ENCODE data around the gene TNFRSF11A.

TNFRSF11A gene

DNA sequence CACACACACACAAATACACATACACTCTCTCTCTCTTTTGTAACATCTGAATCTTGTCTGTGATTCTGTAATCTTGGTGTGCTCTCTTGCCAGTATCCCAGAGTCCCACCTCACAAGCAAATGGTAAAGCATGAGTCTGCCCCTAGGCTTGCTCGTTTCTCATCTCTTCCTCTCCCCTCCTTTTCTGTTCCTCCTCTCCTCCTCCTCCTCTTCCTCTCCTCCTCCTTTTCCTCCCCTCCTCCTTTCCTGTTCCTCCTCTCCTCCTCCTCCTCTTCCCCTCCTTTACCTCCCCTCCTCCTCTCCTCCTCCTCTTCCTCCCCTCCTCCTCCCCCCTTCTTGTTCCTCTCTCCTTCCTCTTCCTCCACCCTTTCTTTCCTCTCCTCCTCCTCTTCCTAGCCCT, 59.0 kb downstream of the TNFRSF11A start:
- no peak for TF ChIP-seq TCF12 (IDR thresholded peaks at IDR 0.05; ENCODE audit: low read depth)
- no peak for TF ChIP-seq CREB1 (IDR thresholded peaks at IDR 0.05; ENCODE audit: low read depth)
- TF ChIP-seq RAD21 (IDR thresholded peaks at IDR 0.05; ENCODE audit: low read depth), result no peak
- no peak for TF ChIP-seq EGR1 (IDR thresholded peaks at IDR 0.05)
- no peak for TF ChIP-seq YY1 (IDR thresholded peaks at IDR 0.05; ENCODE audit: low read depth)

DNA sequence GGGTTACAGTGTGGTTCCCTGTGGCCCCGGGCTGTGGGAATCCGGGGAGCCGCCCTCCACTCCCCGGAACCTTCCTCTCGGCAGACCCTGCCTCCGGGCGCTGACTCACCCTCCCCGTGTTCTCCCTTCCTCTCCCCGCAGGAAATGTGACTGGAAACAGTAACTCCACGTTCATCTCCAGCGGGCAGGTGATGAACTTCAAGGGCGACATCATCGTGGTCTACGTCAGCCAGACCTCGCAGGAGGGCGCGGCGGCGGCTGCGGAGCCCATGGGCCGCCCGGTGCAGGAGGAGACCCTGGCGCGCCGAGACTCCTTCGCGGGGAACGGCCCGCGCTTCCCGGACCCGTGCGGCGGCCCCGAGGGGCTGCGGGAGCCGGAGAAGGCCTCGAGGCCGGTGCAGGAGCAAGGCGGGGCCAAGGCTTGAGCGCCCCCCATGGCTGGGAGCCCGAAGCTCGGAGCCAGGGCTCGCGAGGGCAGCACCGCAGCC, 59.5 kb downstream of the TNFRSF11A start:
- TF ChIP-seq, protein P1, sequence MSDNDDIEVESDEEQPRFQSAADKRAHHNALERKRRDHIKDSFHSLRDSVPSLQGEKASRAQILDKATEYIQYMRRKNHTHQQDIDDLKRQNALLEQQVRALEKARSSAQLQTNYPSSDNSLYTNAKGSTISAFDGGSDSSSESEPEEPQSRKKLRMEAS (IDR thresholded peaks at IDR 0.05), result no peak
- no peak for TF ChIP-seq CEBPB (IDR thresholded peaks at IDR 0.05)

DNA sequence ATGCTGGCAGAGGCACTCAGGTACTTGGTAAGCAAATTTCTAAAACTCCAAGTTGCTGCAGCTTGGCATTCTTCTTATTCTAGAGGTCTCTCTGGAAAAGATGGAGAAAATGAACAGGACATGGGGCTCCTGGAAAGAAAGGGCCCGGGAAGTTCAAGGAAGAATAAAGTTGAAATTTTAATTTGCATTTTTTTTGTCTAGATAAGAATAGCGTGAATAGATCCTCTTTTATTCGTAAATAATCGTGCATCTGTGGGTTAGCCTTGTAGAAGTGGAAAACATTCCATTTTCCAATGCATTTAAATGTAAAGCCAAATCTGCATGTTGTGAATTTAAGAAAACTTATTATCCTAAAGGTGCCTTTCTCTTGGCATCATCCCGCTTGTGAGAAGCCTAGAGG, 61.0 kb downstream of the TNFRSF11A start:
- TF ChIP-seq FOXM1 (IDR thresholded peaks at IDR 0.05; ENCODE audit: borderline replicate concordance, low read depth), result no peak
- TF ChIP-seq, protein P2, sequence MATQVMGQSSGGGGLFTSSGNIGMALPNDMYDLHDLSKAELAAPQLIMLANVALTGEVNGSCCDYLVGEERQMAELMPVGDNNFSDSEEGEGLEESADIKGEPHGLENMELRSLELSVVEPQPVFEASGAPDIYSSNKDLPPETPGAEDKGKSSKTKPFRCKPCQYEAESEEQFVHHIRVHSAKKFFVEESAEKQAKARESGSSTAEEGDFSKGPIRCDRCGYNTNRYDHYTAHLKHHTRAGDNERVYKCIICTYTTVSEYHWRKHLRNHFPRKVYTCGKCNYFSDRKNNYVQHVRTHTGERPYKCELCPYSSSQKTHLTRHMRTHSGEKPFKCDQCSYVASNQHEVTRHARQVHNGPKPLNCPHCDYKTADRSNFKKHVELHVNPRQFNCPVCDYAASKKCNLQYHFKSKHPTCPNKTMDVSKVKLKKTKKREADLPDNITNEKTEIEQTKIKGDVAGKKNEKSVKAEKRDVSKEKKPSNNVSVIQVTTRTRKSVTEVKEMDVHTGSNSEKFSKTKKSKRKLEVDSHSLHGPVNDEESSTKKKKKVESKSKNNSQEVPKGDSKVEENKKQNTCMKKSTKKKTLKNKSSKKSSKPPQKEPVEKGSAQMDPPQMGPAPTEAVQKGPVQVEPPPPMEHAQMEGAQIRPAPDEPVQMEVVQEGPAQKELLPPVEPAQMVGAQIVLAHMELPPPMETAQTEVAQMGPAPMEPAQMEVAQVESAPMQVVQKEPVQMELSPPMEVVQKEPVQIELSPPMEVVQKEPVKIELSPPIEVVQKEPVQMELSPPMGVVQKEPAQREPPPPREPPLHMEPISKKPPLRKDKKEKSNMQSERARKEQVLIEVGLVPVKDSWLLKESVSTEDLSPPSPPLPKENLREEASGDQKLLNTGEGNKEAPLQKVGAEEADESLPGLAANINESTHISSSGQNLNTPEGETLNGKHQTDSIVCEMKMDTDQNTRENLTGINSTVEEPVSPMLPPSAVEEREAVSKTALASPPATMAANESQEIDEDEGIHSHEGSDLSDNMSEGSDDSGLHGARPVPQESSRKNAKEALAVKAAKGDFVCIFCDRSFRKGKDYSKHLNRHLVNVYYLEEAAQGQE (IDR thresholded peaks at IDR 0.05; ENCODE audit: low read depth), result no peak
- no peak for TF ChIP-seq RAD21 (IDR thresholded peaks at IDR 0.05; ENCODE audit: low read depth)
- no peak for TF ChIP-seq USF1 (IDR thresholded peaks at IDR 0.05)
- TF ChIP-seq ZBTB7A (IDR thresholded peaks at IDR 0.05; ENCODE audit: low read depth), result no peak
- no peak for TF ChIP-seq TEAD4 (IDR thresholded peaks at IDR 0.05)
- TF ChIP-seq TAF1 (IDR thresholded peaks at IDR 0.05; ENCODE audit: low read depth), result no peak
- TF ChIP-seq NFIC (IDR thresholded peaks at IDR 0.05), result no peak
- TF ChIP-seq CREB1 (IDR thresholded peaks at IDR 0.05; ENCODE audit: low read depth), result no peak
- TF ChIP-seq EP300 (IDR thresholded peaks at IDR 0.05; ENCODE audit: borderline replicate concordance), result no peak
- no peak for TF ChIP-seq YY1 (IDR thresholded peaks at IDR 0.05; ENCODE audit: low read depth)
- no peak for TF ChIP-seq CEBPB (IDR thresholded peaks at IDR 0.05)
- no peak for TF ChIP-seq TCF12 (IDR thresholded peaks at IDR 0.05; ENCODE audit: low read depth)
- TF ChIP-seq EGR1 (IDR thresholded peaks at IDR 0.05), result no peak

GRCh38 chr18:62386601-62387000, 61.5 kb downstream of the TNFRSF11A start:
- TF ChIP-seq, protein P2 (IDR thresholded peaks at IDR 0.05; ENCODE audit: low read depth), result no peak
- TF ChIP-seq TCF12 (IDR thresholded peaks at IDR 0.05; ENCODE audit: low read depth) (no peak), TAF1 (IDR thresholded peaks at IDR 0.05; ENCODE audit: low read depth) (no peak), NFIC (IDR thresholded peaks at IDR 0.05) (no peak), TEAD4 (IDR thresholded peaks at IDR 0.05) (no peak), CEBPB (IDR thresholded peaks at IDR 0.05) (no peak), RAD21 (IDR thresholded peaks at IDR 0.05; ENCODE audit: low read depth) (no peak), EP300 (IDR thresholded peaks at IDR 0.05; ENCODE audit: borderline replicate concordance) (no peak), CREB1 (IDR thresholded peaks at IDR 0.05; ENCODE audit: low read depth) (no peak), FOXM1 (IDR thresholded peaks at IDR 0.05; ENCODE audit: borderline replicate concordance, low read depth) (no peak), YY1 (IDR thresholded peaks at IDR 0.05; ENCODE audit: low read depth) (no peak), USF1 (IDR thresholded peaks at IDR 0.05) (no peak), EGR1 (IDR thresholded peaks at IDR 0.05) (no peak), ZBTB7A (IDR thresholded peaks at IDR 0.05; ENCODE audit: low read depth) (no peak)
- TF ChIP-seq, protein P1 (IDR thresholded peaks at IDR 0.05), result no peak

GRCh38 chr18:62387257-62387656, 62.1 kb downstream of the TNFRSF11A start:
- TF ChIP-seq EP300 (IDR thresholded peaks at IDR 0.05; ENCODE audit: borderline replicate concordance) (no peak), RAD21 (IDR thresholded peaks at IDR 0.05; ENCODE audit: low read depth) (no peak), TCF12 (IDR thresholded peaks at IDR 0.05; ENCODE audit: low read depth) (no peak), USF1 (IDR thresholded peaks at IDR 0.05) (no peak), YY1 (IDR thresholded peaks at IDR 0.05; ENCODE audit: low read depth) (no peak), NFIC (IDR thresholded peaks at IDR 0.05) (no peak), CREB1 (IDR thresholded peaks at IDR 0.05; ENCODE audit: low read depth) (no peak), CEBPB (IDR thresholded peaks at IDR 0.05) (no peak), TAF1 (IDR thresholded peaks at IDR 0.05; ENCODE audit: low read depth) (no peak), EGR1 (IDR thresholded peaks at IDR 0.05) (no peak)
- TF ChIP-seq, protein P1 (IDR thresholded peaks at IDR 0.05), result no peak
- TF ChIP-seq, protein P2 (IDR thresholded peaks at IDR 0.05; ENCODE audit: low read depth), result no peak

All from Ishikawa (cell line).